Adipocyte (in vitro differentiated cells): ENCODE measurements around the gene ATF7.

Experiments used
- DNase-seq: peaks from one replicate; pipeline ENCODE4 v3.0.0-alpha.2; 2015; ENCODE audit warnings: low read depth
- H3K27me3 ChIP-seq: replicated peaks from 2 replicates; pipeline ENCODE4 v1.7.0; 2013; ENCODE audit warnings: mild to moderate bottlenecking, low read length, moderate library complexity; ENCODE audit not compliant: control insufficient read depth, insufficient read depth
- H3K36me3 ChIP-seq: 2 replicates; pipeline ENCODE4 v1.7.0; 2013; ENCODE audit warnings: low read length, mild to moderate bottlenecking, moderate library complexity; ENCODE audit not compliant: control insufficient read depth, insufficient read depth, severe bottlenecking
- H3K4me1 ChIP-seq: 2 replicates; pipeline ENCODE4 v1.7.0; 2013; ENCODE audit warnings: mild to moderate bottlenecking, low read length, moderate library complexity; ENCODE audit not compliant: control insufficient read depth, insufficient read depth
- H3K4me3 ChIP-seq: 2 replicates; pipeline ENCODE4 v1.7.0; 2013; ENCODE audit warnings: mild to moderate bottlenecking, low read length, moderate library complexity
- H3K9ac ChIP-seq: 2 replicates; pipeline ENCODE4 v1.7.0; 2013; ENCODE audit warnings: mild to moderate bottlenecking, low read length, moderate library complexity
- H3K9me3 ChIP-seq: 2 replicates; pipeline ENCODE4 v1.7.0; 2013; ENCODE audit warnings: mild to moderate bottlenecking, low read length, moderate library complexity; ENCODE audit not compliant: control insufficient read depth

Gene ATF7

DNA sequence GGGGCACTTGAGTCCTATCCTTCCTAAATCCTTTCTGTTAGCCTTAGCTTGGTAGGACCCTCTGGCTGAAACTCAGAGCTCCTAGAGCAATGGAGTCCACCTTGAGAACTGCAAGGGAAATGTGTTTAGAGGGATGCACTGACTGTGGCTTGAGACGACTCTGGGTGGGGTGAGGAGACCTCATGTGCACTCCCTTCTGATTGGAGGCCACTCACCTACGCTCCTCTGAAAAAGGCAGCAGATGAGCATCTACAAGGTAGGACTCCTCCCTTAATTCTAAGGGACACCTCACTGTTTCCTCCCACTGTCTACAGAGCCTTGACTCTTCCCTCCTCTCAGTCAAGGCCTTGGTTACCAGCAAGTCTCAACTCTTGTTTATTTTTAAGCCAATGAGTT is 127.9 kb downstream of the ATF7 start:
- Histone ChIP-seq H3K27me3 (no peaks in the 10 kb centered on the region), H3K4me3 (peak overlapping the region; percentile 95), H3K4me1 (peaks cover 62% of the 10 kb centered on the region), H3K36me3 (peaks cover under 1% of the 10 kb centered on the region), H3K9me3 (no peaks in the 10 kb centered on the region), H3K9ac (peak overlapping the region; percentile 82)
- DNase-seq, result no peak

DNA sequence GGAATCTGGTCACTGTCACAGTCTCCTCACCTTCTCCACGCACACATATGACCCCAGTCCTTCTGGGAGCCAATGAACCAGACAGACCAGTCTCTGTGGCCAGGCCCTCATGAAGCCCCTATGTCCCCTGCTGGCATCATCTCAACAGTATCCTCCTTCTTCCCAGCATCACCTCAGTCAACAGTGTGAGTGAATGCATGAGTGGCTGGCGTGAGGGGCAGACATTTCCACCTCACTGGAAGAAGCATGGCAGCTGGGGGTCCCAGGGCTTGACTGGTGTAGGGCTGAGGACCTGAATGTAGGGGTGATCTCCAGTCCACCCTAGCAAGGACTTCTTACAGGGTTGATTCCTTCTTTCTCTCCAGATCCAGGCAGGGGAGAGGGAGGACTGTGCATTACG is 128.7 kb downstream of the ATF7 start:
- no peak for DNase-seq
- Histone ChIP-seq H3K9me3 (no peaks in the 10 kb centered on the region), H3K36me3 (no peaks in the 10 kb centered on the region), H3K4me3 (no peak overlapping the region), H3K4me1 (peaks cover 56% of the 10 kb centered on the region), H3K27me3 (no peaks in the 10 kb centered on the region), H3K9ac (peak overlapping the region; percentile 70)

DNA sequence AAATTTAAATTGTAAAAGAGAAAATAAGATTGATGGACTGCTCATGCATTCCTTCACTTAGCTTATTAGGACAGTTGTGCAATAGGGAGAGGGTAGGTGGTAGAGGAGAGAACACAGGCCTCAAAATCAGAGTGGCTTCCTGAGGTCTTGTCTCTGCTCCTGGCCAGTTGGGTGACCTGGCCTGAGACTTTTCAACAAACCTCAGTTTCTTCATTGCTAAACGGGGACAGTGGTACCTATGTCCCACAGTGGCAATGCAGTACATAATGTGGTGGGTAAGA is 129.5 kb downstream of the ATF7 start:
- no peaks in the 10 kb centered on the region for H3K36me3 ChIP-seq
- peak overlapping the region; percentile 70 for H3K9ac ChIP-seq
- peak; percentile 63 for DNase-seq
- H3K4me1 ChIP-seq, result peaks cover 55% of the 10 kb centered on the region
- H3K9me3 ChIP-seq, result no peaks in the 10 kb centered on the region
- H3K27me3 ChIP-seq, result no peaks in the 10 kb centered on the region
- peak overlapping the region; percentile 73 for H3K4me3 ChIP-seq

DNA sequence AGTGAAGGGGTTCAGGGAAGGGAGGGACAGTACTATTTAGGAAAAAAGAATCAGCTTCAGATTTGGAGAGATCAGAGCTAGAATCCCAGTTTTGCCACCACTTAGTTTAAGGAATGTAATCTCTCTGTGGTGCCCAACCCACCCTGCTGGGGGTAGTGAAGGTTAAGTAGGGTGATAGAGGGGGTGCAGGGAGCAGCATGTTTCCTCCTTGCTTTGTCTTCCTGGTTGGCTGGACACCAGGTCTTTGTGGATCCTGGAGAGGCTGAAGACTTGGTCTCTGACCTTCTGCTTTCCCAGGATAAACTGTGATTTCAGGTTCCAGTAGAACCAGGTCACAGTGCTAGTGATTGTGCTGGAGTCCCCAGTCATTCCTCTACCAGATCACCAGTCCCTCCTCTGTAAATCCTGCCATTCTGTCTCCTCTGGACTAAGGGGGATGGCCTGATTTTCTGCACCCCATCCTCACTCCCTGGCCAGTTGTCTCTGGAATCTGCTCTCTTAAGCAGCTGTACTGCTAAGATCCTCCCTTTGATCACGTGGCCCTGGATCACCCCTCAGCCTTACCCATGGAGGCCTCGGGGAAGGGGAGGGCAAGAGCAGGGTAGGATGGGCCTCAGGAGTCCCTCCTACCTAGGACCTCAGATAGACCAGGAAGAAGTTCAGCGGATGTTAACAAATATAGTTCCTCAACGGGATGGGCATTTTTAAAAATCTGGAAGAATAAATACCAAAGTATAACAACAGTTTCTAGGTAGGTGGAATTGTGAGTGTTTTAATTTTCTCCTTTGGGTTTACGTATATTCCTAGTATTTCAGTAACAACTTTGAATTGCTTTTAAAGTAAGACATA is 130.1 kb downstream of the ATF7 start:
- H3K9me3 ChIP-seq, result no peaks in the 10 kb centered on the region
- no peaks in the 10 kb centered on the region for H3K36me3 ChIP-seq
- H3K27me3 ChIP-seq, result no peaks in the 10 kb centered on the region
- peak overlapping the region; percentile 73 for H3K4me3 ChIP-seq
- peak overlapping the region; percentile 70 for H3K9ac ChIP-seq
- peak; percentile 67 for DNase-seq
- H3K4me1 ChIP-seq, result peaks cover 52% of the 10 kb centered on the region

DNA sequence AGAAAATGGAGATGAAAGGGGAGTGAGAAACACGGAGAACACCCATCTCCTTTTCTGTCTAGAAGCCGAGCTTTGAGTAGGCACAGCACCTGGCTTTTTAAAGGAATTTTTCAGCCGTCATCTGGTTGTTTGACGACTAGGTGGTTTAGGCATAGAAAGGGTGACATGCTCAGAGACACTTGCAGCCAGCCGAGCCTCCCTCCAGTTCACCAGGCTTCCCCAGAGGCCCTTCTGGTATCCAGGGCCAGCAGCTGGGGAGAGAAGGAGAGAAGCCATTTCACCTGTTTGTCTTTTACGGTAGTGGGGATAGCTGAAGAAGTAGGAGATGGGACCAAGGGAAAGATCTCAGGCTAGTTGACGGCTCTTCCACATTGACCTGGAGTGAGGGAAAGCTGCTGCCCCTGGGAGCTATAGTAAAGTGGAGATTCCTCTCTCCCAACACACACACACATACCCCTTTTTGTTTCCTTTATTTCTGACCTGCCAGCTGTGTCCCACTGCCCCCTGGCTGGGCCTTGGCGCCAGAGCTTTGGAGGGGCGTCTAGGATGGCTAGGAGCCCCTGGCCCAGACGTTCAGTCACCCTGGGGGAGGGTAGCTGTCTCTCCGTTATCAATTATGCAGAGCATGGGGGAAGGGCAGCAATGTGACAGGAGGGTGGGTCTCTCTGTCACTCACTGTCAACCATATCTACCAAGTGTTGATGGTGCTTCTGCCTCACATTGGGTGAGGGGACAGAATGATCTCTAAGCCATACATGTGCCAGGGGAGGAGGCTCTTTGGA is 132.4 kb downstream of the ATF7 start:
- Histone ChIP-seq H3K4me1 (peaks cover 43% of the 10 kb centered on the region), H3K27me3 (no peaks in the 10 kb centered on the region)
- no peak for DNase-seq

DNA sequence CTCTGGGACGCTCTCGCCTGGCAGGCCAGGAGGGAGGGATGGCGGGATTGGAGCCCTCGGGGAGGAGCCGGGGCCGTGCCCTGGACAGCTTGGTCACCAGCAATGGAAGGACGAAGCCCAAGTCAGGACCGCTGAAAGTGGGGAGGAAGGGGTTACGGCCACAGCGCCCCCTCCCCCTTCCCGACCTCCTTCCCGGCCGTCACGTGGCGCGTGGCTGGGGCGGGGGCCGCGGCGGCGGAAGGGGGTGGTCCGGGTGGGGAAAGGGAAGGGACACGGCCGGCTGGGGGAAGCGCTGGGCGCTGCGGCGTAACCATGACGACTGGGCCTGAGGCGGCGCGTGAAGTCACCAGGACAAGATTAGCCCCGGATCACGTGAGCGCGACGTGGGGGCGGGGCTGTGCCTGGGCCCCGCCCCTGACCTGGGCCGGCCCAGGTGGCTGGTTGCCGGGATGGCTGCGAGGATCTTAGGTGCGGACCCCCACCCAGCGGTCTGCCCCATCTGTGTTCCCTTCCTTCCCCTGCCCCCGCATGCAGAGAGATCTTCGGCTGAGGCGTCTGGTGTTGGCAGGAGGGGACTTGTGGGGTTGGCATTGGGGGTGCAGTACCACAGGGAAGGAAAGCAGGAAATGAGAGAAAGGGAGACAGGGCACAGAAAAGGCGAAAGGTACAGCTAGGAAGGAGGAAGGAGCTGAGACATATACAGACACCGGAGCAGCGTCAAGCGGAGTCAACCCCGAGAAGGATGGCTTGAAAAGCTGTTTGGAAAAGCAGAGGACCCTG is 133.2 kb downstream of the ATF7 start:
- DNase-seq, result peak; percentile 96
- no peaks in the 10 kb centered on the region for H3K36me3 ChIP-seq
- H3K9me3 ChIP-seq, result no peaks in the 10 kb centered on the region
- H3K4me3 ChIP-seq, result peak overlapping the region; percentile 81
- no peaks in the 10 kb centered on the region for H3K27me3 ChIP-seq
- peak overlapping the region; percentile 78 for H3K9ac ChIP-seq
- H3K4me1 ChIP-seq, result peaks cover 35% of the 10 kb centered on the region

More for the DNA sequence above, 132.4 kb downstream of the ATF7 start:
- no peaks in the 10 kb centered on the region for H3K36me3 ChIP-seq
- no peaks in the 10 kb centered on the region for H3K9me3 ChIP-seq
- peak overlapping the region; percentile 78 for H3K9ac ChIP-seq
- peak overlapping the region; percentile 81 for H3K4me3 ChIP-seq

DNA sequence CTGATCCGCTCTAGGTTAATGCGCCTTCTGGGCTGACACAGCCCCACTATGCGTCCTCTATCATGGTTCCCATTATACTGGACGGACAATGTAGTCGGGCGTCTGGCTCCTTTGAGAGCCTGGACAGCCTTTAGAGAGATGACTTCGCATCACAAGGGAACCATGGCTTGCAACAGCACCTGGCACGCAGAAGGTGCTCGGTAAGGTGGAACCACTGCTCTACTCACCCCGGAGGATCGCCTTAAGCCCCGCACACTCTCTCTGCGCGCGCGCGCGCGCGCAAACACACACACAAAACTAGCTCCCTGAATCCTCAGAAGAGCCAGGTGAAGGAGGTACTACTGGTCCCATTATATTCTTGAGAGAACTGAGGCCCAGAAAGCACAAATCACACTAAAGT is 134.0 kb downstream of the ATF7 start:
- peak overlapping the region; percentile 74 for H3K9ac ChIP-seq
- H3K27me3 ChIP-seq, result no peaks in the 10 kb centered on the region
- DNase-seq, result no peak
- no peaks in the 10 kb centered on the region for H3K36me3 ChIP-seq
- peak overlapping the region; percentile 81 for H3K4me3 ChIP-seq
- H3K9me3 ChIP-seq, result no peaks in the 10 kb centered on the region
- H3K4me1 ChIP-seq, result peaks cover 32% of the 10 kb centered on the region

DNA sequence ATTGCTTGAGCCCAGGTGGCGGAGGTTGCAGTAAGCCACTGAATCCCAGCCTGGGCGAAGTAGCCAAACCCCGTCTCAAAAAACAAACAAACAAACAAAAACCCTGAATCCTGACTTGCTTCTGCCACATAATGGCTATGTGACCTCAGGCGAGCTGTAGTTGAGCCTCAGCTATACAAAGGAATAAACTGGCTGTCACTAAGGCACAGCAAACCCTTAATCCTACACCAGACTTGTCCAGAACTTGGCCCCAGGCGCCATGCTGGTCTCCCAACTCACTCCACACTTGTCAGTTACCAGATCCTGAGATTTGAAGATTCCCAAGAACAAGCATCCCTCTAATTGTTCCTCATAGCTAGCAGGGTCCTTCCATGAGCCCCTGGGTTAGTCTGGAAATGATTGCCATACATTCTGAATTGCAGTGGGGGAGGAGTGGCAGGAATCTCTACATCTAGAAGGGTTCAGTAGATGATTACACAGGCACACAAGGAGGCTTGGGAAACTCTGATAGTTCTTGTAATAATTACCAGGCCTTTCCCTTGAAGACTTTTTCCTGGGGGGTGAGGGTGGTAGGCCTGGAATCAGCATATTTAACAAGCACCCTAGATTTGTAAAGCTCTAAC is 136.8 kb downstream of the ATF7 start:
- Histone ChIP-seq H3K9ac (no peak overlapping the region), H3K4me1 (peaks cover 13% of the 10 kb centered on the region), H3K36me3 (peaks cover 14% of the 10 kb centered on the region), H3K4me3 (no peak overlapping the region), H3K9me3 (no peaks in the 10 kb centered on the region), H3K27me3 (no peaks in the 10 kb centered on the region)
- no peak for DNase-seq

DNA sequence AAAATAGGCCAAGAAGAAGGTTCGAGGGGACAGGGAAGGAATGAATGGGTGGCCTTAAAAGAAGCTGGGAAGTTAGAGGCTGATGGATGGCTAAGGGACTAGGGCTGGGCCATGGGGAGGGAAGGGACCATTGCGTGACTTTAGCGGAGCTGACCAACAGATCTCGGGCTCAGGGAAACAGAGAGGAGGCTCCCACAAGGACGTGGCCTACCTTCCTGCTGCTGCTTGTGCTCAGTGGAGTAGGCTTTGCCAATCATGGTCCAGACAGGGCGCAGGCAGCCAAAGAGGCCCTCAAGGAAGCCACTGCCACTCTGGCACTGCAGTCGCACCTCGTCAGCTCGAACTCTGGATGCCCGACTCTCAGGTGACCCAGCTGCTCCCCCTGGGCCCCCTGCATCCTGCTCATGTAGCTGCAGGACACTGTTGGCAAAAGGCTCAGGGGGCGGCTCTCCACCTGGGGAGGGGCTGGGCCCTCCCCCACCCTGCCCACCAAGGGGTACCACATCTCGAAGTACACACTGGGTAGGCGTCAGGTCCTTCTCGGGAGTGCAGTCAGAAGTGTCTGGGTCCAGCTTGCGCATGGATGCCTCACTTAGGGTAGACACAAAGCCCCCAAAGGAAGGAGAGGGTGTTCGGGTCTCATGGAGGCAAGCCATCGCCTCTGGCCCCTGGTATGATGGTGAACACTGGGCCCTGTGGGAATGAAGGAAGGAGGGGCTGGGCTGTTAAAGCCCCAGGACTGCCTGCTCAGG is 139.3 kb downstream of the ATF7 start:
- no peak for DNase-seq
- no peaks in the 10 kb centered on the region for H3K27me3 ChIP-seq
- no peak overlapping the region for H3K9ac ChIP-seq
- no peak overlapping the region for H3K4me3 ChIP-seq
- H3K36me3 ChIP-seq, result peaks cover 32% of the 10 kb centered on the region
- peaks cover 2% of the 10 kb centered on the region for H3K4me1 ChIP-seq
- H3K9me3 ChIP-seq, result no peaks in the 10 kb centered on the region

DNA sequence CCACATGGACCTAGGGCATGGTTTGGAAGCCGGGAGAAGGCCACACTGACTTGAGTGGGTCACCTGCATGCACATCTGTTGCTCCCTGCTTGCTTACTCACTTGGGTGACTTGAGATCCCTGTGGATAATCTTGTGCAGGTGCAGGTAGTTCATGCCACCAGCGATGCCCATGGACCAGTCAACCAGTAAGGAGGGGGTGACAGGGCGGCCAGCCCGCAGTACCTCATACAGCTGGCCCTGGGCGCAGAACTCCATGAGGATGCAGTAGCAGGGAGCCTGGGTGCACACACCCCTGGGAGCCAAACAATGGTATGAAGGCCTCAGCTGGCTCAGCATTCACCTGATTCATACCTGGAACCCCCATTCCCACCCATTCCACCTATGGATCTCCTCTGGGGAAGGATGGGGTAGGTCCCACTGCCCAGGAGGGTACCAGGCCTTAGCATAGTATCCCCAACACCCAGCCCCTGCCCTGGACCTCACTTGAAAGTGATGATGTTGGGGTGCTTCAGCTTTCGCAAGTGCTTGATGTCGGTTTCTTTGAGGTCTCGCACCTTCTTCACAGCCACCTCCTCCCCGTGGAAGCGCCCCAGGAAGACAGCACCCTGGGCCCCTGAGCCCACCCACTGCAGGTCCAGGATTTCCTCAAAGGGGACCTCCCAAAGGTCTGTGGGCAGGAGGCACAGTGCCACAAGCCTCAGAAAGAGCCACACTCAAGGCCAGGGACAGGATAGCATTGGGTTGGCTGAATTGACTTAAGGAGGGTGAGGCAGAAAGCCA is 140.0 kb downstream of the ATF7 start:
- Histone ChIP-seq H3K4me3 (no peak overlapping the region), H3K27me3 (no peaks in the 10 kb centered on the region), H3K36me3 (peaks cover 37% of the 10 kb centered on the region), H3K9me3 (no peaks in the 10 kb centered on the region), H3K9ac (no peak overlapping the region), H3K4me1 (peaks cover 7% of the 10 kb centered on the region)
- no peak for DNase-seq
